SK-N-SH (cell line): ENCODE results near the gene CACNA1F. TPM values are rescaled to one million over a fixed set of nuclear protein-coding genes. Genes with fewer than 3 reads are reported as not detected.

Experiments
- CTCF ChIA-PET: fragments of 300-600, 350-600 bp; formaldehyde crosslinking; extraction: SDS; loops from one replicate; lab custom pipeline; 2021; lab: Yijun Ruan, JAX
- POLR2A ChIA-PET: fragments of 350-600 bp; sonication (Branson Sonifier 250); formaldehyde crosslinking; extraction: SDS; loops from one replicate; lab custom pipeline; 2020; ENCODE audit warnings: antibody characterized with exemption, inconsistent platforms; lab: Yijun Ruan, JAX
- DNase-seq: peaks from one replicate; pipeline ENCODE4 v3.0.0; 2012
- H2AFZ ChIP-seq: fragments of 200-600 bp; sonication (generic); 2 replicates; pipeline ENCODE4 v1.8.1; 2016; ENCODE audit warnings: antibody characterized with exemption, mild to moderate bottlenecking, low read depth
- H3F3A ChIP-seq: fragments of 200-600 bp; sonication (generic); replicated peaks from 2 replicates; pipeline ENCODE3; 2016; ENCODE audit warnings: antibody characterized with exemption, mild to moderate bottlenecking; ENCODE audit not compliant: insufficient read depth
- H3K27ac ChIP-seq, 2 experiments: fragments of 200-500 bp in 1 of 2; fragments of 200-600 bp in 1 of 2; sonication (Bioruptor generic) in 1 of 2; sonication (generic), shearing (Covaris generic) in 1 of 2; 2 replicates each; pipeline versions ENCODE4 v1.5.1 to v1.6.1; 2014 to 2016; ENCODE audit warnings: low read depth in 2 of 2, inconsistent platforms in 1 of 2, low read length in 1 of 2, mild to moderate bottlenecking in 1 of 2, mixed read lengths in 1 of 2
- H3K27me3 ChIP-seq: fragments of 200-600 bp; sonication (generic), shearing (Covaris generic); 2 replicates; pipeline ENCODE4 v1.6.1; 2016; ENCODE audit warnings: mixed run types; ENCODE audit not compliant: insufficient read depth
- H3K36me3 ChIP-seq, 2 experiments: fragments of 200-500 bp in 1 of 2; fragments of 200-600 bp in 1 of 2; sonication (Bioruptor generic) in 1 of 2; sonication (generic) in 1 of 2; replicated peaks in 1 of 2; 2 replicates each; pipeline versions ENCODE3 to v1.5.1; 2014 to 2016; ENCODE audit warnings: low read length in 1 of 2, mild to moderate bottlenecking in 1 of 2; ENCODE audit not compliant: insufficient read depth in 2 of 2, control insufficient read depth in 1 of 2
- H3K4me1 ChIP-seq, 2 experiments: fragments of 200-500 bp in 1 of 2; fragments of 200-600 bp in 1 of 2; sonication (Bioruptor generic) in 1 of 2; sonication (generic), shearing (Covaris generic) in 1 of 2; 2 replicates each; pipeline versions ENCODE4 v1.5.1 to v1.6.1; 2014 to 2016; ENCODE audit warnings: low read depth in 1 of 2, low read length in 1 of 2, mixed run types in 1 of 2; ENCODE audit not compliant: insufficient read depth in 2 of 2, control insufficient read depth in 1 of 2
- H3K4me2 ChIP-seq: fragments of 200-600 bp; sonication (generic), shearing (Covaris generic); 2 replicates; pipeline ENCODE4 v1.6.1; 2017; ENCODE audit warnings: mixed run types
- H3K4me3 ChIP-seq, 2 experiments: fragments of 200-500 bp in 1 of 2; fragments of 200-600 bp in 1 of 2; sonication (Bioruptor generic) in 1 of 2; sonication (generic), shearing (Covaris generic) in 1 of 2; 2 replicates each; pipeline versions ENCODE4 v1.5.1 to v1.8.1; 2014 to 2016; ENCODE audit warnings: low read depth in 2 of 2, inconsistent platforms in 1 of 2, low read length in 1 of 2, mild to moderate bottlenecking in 1 of 2, mixed read lengths in 1 of 2, moderate library complexity in 1 of 2
- H3K79me2 ChIP-seq: fragments of 200-600 bp; sonication (generic); 2 replicates; pipeline ENCODE4 v1.8.1; 2017; ENCODE audit warnings: mild to moderate bottlenecking; ENCODE audit not compliant: insufficient read depth
- H3K9ac ChIP-seq: fragments of 200-600 bp; sonication (generic); 2 replicates; pipeline ENCODE4 v1.6.1; 2017; ENCODE audit warnings: mixed run types
- H3K9me2 ChIP-seq: fragments of 200-600 bp; sonication (generic); 2 replicates; pipeline ENCODE4 v1.6.1; 2017; ENCODE audit warnings: mixed run types
- H3K9me3 ChIP-seq: fragments of 200-600 bp; sonication (generic); 2 replicates; pipeline ENCODE4 v1.6.1; 2017; ENCODE audit warnings: mixed run types, mild to moderate bottlenecking, moderate library complexity
- H4K20me1 ChIP-seq: fragments of 200-600 bp; sonication (generic); 2 replicates; pipeline ENCODE4 v1.6.1; 2017; ENCODE audit warnings: mild to moderate bottlenecking, mixed run types; ENCODE audit not compliant: insufficient read depth
- ELF1 ChIP-seq: IDR thresholded peaks from 2 replicates; pipeline ENCODE4 v1.4.0; 2012
- IRF3 ChIP-seq: fragments of 150-350 bp; IDR thresholded peaks from 2 replicates; pipeline ENCODE4 v1.6.1; 2016; ENCODE audit warnings: mild to moderate bottlenecking, low read depth, low read length
- MXI1 ChIP-seq: IDR thresholded peaks from 2 replicates; pipeline ENCODE4 v1.6.1; 2012; ENCODE audit warnings: mild to moderate bottlenecking, low read depth, low read length, improper control_type of control experiment
- POLR2AphosphoS5 ChIP-seq: IDR thresholded peaks from 2 replicates; pipeline ENCODE4 v1.6.1; 2012; ENCODE audit warnings: low read depth, low read length
- REST ChIP-seq: IDR thresholded peaks from 2 replicates; pipeline ENCODE4 v1.6.1; 2012; ENCODE audit warnings: mild to moderate bottlenecking, low read depth, low read length, moderate library complexity
- TCF12 ChIP-seq: IDR thresholded peaks from 2 replicates; pipeline ENCODE4 v1.4.0; 2012
- WGBS: methylation state at CpG from one replicate; pipeline ENCODE4 v1.1.6; 2017; ENCODE audit warnings: low lambda C conversion rate; 5-methylcytosine and 5-hydroxymethylcytosine counted together
- polyA plus RNA-seq, 3 experiments: library from polyadenylated mRNA; depleted of rRNA; stranded (reverse); fragments of >200 nt; gene quantifications; 2 replicates each; pipeline ENCODE4 v1.2.3, GENCODE V29; 2012
- TF ChIP-seq, protein P1 (sequence below): IDR thresholded peaks from 2 replicates; pipeline ENCODE4 v1.4.0; 2012; ENCODE audit warnings: low read depth, borderline replicate concordance
- TF ChIP-seq, protein P2 (sequence below): IDR thresholded peaks from 2 replicates; pipeline ENCODE4; 2012

Gene CACNA1F
- polyA plus RNA-seq, 1 of the 3 experiments (the other 2 are of a cell fraction) = not detected

DNA sequence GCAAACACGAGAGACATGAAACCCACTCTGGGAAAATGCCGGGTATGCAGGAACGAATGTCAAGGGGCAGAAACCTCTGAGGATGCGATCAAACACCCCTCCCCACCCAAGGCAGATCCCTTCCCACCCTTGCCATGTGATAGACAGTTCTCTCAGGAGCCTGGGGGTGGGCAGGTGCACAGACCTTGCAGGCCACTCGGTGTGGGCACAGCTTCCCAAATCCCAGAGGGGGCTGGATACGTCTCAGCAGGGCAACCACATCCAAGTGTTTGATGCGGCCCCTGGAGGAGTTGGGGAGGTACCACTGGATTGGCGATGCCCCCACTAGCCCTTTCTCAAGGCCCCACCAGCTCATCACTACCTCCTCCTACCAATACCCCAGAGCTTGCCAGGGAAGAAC, 22.7 kb downstream of the CACNA1F start (continued):
- TF ChIP-seq, protein P1, sequence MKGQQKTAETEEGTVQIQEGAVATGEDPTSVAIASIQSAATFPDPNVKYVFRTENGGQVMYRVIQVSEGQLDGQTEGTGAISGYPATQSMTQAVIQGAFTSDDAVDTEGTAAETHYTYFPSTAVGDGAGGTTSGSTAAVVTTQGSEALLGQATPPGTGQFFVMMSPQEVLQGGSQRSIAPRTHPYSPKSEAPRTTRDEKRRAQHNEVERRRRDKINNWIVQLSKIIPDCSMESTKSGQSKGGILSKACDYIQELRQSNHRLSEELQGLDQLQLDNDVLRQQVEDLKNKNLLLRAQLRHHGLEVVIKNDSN = no peak
- no peak for TF ChIP-seq TCF12

DNA sequence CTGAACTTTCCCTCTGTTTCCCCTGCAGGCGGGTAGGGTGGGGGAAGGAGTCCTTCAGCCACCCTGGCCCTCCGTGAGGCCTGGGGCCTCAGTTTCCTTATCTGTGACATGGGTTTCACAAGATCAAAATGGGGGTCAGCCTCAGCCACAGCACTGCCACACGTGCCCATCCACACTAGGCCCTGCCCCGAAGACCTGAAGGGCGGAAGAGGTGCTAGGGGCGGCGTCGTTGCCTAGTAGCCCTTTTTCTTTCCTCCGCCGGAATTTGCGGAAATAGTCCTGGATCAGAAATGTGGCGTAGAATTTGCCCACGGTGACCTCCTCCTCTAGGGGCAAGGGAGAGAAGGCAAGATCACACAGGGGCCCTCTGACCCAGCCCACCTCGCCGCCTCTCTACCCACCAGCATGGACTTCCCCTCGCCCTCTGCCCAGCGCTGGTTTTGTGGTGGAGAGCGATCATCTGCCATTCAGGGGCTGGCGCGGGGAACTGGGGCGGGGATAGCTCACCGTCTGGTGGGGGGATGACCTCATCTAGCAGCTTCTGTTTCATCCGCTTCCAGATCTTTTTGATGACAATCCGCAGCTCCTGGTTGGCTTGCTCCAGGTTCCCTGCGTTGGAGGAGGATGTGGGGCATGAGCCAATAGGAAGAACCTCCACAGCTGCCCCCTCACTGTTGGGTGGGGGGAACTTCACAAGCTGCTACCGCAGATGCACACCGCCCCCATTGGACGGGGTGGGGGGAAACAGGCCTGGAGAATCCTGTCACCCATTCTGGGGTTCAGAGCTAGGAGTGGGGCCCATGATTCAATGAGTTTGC, 23.5 kb downstream of the CACNA1F start:
- H3K4me3 ChIP-seq = no peak overlapping the region
- no peak for DNase-seq
- POLR2A ChIA-PET = no interaction called here
- no peaks in the 10 kb centered on the region for H3K36me3 ChIP-seq
- H3K4me2 ChIP-seq = no peak overlapping the region
- WGBS = 35% methylated on average over 27 of the region's 28 CpGs
- no peaks in the 10 kb centered on the region for H3K79me2 ChIP-seq
- no peak overlapping the region for H3K27ac ChIP-seq
- CTCF ChIA-PET = interaction anchor here (0.7 to 2.5 kb wide), 2 partner anchors 17 to 54 kb away, joined by 4 to 9 read pairs; no protein-coding TSS in a partner anchor
- no peaks in the 10 kb centered on the region for H3F3A ChIP-seq
- no peak overlapping the region for H2AFZ ChIP-seq
- no peaks in the 10 kb centered on the region for H4K20me1 ChIP-seq
- H3K9ac ChIP-seq = no peak overlapping the region
- H3K27me3 ChIP-seq = peaks cover 25% of the 10 kb centered on the region
- no peaks in the 10 kb centered on the region for H3K4me1 ChIP-seq
- no peaks in the 10 kb centered on the region for H3K9me3 ChIP-seq
- TF ChIP-seq ELF1 (no peak), POLR2AphosphoS5 (no peak), MXI1 (no peak), REST (no peak), IRF3 (no peak)
- TF ChIP-seq, protein P2, sequence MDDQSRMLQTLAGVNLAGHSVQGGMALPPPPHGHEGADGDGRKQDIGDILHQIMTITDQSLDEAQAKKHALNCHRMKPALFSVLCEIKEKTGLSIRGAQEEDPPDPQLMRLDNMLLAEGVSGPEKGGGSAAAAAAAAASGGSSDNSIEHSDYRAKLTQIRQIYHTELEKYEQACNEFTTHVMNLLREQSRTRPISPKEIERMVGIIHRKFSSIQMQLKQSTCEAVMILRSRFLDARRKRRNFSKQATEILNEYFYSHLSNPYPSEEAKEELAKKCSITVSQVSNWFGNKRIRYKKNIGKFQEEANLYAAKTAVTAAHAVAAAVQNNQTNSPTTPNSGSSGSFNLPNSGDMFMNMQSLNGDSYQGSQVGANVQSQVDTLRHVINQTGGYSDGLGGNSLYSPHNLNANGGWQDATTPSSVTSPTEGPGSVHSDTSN = no peak
- H3K9me2 ChIP-seq = no peaks in the 10 kb centered on the region
